Activated T-cell treated with anti-CD3 and anti-CD28 coated beads, Interleukin-2, amount 50 U/mL, for 4 hours (primary cell): ENCODE measurements around the gene PEA15. TPM values are rescaled to one million over a fixed set of nuclear protein-coding genes. Genes with fewer than 3 reads are reported as not detected.
A peak's percentile ranks its signal among the peaks of the same experiment; 100 is the strongest.

ENCODE experiments used
- ATAC-seq, 2 donors: fragments of 200-7000 bp; cut with Tn5 transposase; one replicate each; pipeline ENCODE4 v1.10.0; 2021
- DNase-seq: peaks from one replicate; pipeline ENCODE4 v3.0.0-alpha.2; 2020
- H3K27me3 Mint-ChIP-seq: one replicate; pipeline ENCODE4 v1.8.0; 2021; ENCODE audit warnings: low read depth, mixed read lengths
- H3K36me3 Mint-ChIP-seq: one replicate; pipeline ENCODE4 v1.8.0; 2022; ENCODE audit warnings: mixed read lengths; ENCODE audit not compliant: insufficient read depth
- H3K4me1 Mint-ChIP-seq: one replicate; pipeline ENCODE4 v1.8.0; 2021; ENCODE audit warnings: low read depth, mixed read lengths
- H3K4me3 Mint-ChIP-seq: one replicate; pipeline ENCODE4 v1.8.0; 2021; ENCODE audit warnings: mild to moderate bottlenecking, moderate library complexity, mixed read lengths
- H3K9me3 Mint-ChIP-seq: one replicate; pipeline ENCODE4 v1.8.0; 2021; ENCODE audit warnings: mixed read lengths
- total RNA-seq, 3 donors: library from RNA; stranded (reverse); gene quantifications; one replicate each; pipeline ENCODE4 v1.2.1, GENCODE V29; 2021

The PEA15 gene
- total RNA-seq, 3 donors from 2014 or later: 83.2 to 99.6 (median 83.7) TPM

DNA sequence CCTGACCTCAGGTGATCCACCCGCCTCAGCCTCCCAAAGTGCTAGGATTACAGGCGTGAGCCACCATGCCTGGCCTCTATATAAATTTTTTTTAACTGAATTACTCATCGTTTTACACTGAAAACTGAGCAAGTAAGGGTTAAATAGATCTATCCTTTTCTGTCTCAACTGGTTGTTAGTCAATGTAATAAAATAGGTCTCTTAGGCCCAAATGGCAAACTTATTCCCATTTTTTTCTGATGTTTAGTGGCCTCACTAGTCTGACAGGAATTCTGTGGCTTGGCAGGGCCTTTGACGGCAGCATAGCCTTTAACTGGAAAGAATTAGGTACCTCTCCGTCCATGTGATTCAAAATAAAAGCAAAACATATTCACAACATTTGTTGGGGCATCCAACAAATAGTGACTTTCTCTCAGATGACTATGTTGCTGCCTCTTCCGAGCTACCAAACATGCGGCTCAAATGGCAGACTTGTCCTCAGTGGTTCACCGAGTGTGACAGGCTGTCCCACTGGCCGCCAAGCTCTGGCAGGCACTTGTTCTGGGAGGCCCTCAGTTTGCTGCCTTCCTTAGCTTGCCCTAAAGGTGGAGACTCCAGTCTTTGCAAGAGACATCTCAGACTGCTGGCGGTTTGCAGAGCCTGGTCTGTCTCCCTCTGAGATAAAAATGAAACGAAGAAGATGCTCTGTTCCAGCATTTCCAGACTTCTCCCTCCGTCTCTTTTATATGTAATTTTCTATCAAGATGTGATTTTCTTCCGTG, 36.4 kb upstream of the PEA15 start:
- ATAC-seq (no peak), DNase-seq (no peak)
- Mint-ChIP-seq H3K36me3 (no peaks in the 10 kb centered on the region), H3K9me3 (no peaks in the 10 kb centered on the region), H3K4me1 (peaks cover 9% of the 10 kb centered on the region), H3K27me3 (peaks cover 21% of the 10 kb centered on the region), H3K4me3 (no peak overlapping the region)

DNA sequence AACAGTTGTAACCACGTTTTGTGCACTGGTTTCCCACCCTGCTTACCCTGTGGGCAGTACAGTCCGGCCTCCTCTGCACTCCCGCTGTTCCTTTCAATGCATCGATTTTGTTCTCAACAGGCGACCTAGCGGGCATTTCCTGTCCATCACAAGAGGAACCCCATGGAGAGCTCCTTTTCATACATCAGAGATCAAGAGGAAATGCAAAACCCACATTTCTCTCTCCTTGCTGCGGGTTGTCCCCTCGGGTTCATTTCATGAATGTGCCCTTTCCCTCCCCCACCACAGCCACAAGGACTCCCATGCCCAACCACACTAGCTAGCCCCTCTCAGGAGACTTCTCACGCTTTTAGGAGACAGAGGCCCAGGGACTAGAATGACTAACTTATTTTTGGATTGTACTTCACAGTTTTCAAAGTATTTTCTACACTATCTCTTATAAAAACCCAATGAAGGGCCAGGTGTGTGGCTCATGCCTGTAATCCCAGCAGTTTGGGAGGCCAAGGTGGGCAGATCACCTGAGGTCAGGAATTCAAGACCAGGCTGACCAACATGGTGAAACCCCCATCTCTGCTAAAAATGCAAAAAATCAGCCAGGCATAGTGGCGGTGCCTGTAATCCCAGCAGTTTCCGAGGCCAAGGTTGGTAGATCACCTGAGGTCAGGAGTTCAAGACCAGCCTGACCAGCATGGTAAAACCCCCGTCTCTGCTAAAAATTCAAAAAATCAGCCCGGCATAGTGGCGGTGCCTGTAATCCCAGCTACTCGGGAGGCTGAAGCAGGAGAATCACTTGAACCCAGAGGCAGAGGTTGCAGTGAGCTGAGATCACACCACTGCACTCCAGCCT, 35.4 kb upstream of the PEA15 start:
- no peak overlapping the region for H3K4me3 Mint-ChIP-seq
- peaks cover 9% of the 10 kb centered on the region for H3K4me1 Mint-ChIP-seq
- DNase-seq (no peak), ATAC-seq (peak; percentile 49)
- H3K36me3 Mint-ChIP-seq: no peaks in the 10 kb centered on the region
- no peaks in the 10 kb centered on the region for H3K9me3 Mint-ChIP-seq
- H3K27me3 Mint-ChIP-seq: peaks cover 17% of the 10 kb centered on the region

DNA sequence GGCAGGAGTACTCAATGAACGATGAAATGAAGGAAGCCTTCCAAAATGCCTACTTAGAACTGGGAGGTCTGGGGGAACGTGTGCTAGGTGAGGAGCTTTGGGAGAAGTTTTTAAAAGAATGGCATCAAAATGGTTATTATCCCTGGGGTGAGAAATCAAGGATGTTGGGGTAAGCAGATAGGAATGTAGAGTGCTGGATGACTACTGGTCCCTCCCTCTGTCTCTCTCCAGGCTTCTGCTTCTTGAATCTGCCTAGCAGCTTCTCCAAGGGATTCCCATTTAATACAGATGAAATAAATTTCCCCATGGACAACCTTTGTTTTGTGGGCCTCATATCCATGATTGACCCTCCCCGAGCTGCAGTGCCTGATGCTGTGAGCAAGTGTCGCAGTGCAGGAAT, 33.8 kb upstream of the PEA15 start:
- H3K4me1 Mint-ChIP-seq: peaks cover 9% of the 10 kb centered on the region
- no peak overlapping the region for H3K4me3 Mint-ChIP-seq
- no peak for ATAC-seq
- no peaks in the 10 kb centered on the region for H3K9me3 Mint-ChIP-seq
- no peak for DNase-seq
- no peaks in the 10 kb centered on the region for H3K36me3 Mint-ChIP-seq
- H3K27me3 Mint-ChIP-seq: peaks cover 14% of the 10 kb centered on the region

DNA sequence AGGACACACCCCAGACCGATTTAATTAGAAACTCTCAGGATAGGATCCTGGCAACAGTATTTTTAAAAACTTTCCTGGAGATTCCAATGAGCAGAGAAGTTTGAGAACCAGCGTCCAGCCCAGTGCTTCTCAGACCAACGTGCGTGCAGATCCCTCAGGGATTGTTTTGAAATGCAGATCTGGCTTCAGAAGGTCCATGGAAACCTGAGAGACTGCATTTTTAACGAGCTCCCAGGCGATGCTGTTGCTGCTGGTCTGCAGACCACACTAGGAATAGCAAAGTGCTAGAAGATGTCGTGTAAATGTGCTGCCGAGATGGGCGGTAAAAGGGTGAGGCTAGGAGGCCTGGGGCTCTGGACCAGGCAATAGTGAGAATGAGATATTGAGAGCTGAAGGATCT, 33.2 kb upstream of the PEA15 start:
- H3K4me1 Mint-ChIP-seq: peaks cover 10% of the 10 kb centered on the region
- no peaks in the 10 kb centered on the region for H3K36me3 Mint-ChIP-seq
- H3K9me3 Mint-ChIP-seq: no peaks in the 10 kb centered on the region
- no peak overlapping the region for H3K4me3 Mint-ChIP-seq
- peaks cover 10% of the 10 kb centered on the region for H3K27me3 Mint-ChIP-seq
- no peak for DNase-seq
- ATAC-seq: no peak

DNA sequence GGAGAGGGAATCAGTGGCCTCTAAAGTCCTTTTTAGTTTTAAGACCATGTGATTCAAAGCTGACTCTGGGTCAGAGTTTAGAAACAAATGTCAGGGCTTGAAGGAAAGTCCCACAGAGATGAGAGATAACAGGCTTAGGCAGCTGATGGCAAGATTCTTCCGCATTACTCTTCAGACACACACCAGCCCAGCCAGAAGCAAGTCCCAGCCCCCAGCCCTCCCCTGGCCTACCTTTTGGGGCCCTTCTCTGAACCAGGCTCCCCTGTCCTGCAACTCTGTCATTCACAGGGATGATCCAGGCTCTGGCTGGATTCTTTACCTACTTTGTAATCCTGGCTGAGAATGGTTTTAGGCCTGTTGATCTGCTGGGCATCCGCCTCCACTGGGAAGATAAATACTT, 28.0 kb upstream of the PEA15 start:
- DNase-seq: no peak
- no peaks in the 10 kb centered on the region for H3K36me3 Mint-ChIP-seq
- ATAC-seq: no peak
- no peaks in the 10 kb centered on the region for H3K9me3 Mint-ChIP-seq
- peaks cover 13% of the 10 kb centered on the region for H3K27me3 Mint-ChIP-seq
- peaks cover 3% of the 10 kb centered on the region for H3K4me1 Mint-ChIP-seq
- H3K4me3 Mint-ChIP-seq: no peak overlapping the region

DNA sequence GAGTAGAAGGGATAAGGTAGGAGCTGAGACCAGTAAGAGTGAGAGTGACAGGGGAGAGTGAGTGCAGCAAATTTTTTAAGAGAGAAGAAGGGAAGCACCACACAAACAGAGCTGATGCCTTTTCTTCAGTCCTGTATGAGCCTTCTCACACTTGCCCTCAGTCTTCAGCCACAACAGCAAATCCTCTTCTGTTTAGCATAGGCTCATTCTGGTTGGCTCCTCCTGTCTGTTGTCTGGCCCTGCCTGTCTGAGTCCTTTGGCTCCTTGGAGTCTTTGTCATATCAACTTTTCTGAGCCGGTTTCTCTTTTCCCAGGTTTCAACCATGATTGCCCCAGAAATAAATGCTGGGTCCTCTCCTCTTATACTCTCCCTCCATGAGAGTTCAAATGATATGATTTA, 27.5 kb upstream of the PEA15 start:
- no peaks in the 10 kb centered on the region for H3K36me3 Mint-ChIP-seq
- no peaks in the 10 kb centered on the region for H3K9me3 Mint-ChIP-seq
- H3K4me3 Mint-ChIP-seq: no peak overlapping the region
- H3K27me3 Mint-ChIP-seq: peaks cover 13% of the 10 kb centered on the region
- no peak for ATAC-seq
- peaks cover 3% of the 10 kb centered on the region for H3K4me1 Mint-ChIP-seq
- no peak for DNase-seq

DNA sequence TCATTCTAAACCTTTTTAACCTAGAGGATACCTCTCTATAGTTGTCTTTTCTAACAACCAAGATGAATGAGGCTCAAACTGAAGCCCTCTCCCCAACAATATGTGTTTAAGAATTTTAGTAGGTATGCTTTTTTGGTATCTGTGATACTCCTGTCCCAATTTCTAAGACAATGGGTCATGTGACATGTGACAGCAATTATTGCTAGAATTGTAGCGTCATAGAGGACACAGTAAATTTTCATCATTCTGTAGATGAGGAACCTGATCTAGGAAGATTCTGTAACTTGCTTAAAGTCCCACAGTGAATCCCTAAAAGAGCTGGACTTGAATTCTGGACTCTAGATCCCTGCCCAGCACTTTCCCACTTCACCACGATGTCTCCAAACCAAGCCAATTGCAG, 26.5 kb upstream of the PEA15 start:
- Mint-ChIP-seq H3K4me3 (no peak overlapping the region), H3K36me3 (no peaks in the 10 kb centered on the region), H3K4me1 (peaks cover 3% of the 10 kb centered on the region), H3K9me3 (no peaks in the 10 kb centered on the region), H3K27me3 (peaks cover 7% of the 10 kb centered on the region)
- DNase-seq (no peak), ATAC-seq (no peak)

DNA sequence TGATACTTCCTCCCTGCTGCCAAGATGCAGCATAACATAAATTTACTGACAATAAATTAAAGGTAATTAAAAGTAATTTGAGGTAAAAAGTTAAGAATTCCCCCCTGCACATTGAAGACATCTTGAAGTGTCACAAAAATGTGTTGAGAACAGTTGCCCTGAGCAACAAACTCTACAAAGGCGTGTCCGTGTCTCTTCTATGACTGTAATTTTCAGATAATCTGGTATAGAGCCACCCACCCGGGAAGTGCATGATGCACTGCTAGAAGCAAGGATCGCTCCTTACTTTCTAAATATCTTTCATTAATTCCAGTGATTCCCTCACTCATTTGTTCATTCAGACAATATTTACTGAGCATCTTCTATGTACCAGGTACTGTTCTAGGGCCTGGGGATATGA, 25.8 kb upstream of the PEA15 start:
- ATAC-seq: no peak
- DNase-seq: no peak
- Mint-ChIP-seq H3K4me3 (no peak overlapping the region), H3K27me3 (peaks cover 6% of the 10 kb centered on the region), H3K9me3 (no peaks in the 10 kb centered on the region), H3K36me3 (no peaks in the 10 kb centered on the region), H3K4me1 (peaks cover 3% of the 10 kb centered on the region)

DNA sequence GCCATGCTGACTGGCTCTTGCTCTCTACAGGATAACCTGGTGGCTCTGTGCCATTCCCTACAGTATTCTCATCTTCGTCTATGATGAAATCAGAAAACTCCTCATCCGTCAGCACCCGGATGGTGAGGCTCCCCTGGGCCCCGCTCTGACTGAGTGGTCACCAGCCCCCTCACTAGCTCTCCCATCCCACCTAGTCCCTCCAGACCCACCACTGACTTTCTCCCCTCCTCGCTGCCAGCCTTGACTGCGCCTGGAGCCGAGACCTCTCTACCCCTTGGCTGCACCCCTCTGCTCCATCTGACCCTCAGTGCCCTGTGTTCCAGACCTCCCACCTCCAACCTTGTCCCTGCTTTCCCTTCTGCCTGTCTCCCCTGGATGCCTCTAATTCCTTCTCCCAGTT, 18.9 kb upstream of the PEA15 start:
- Mint-ChIP-seq H3K9me3 (no peaks in the 10 kb centered on the region), H3K4me3 (no peak overlapping the region), H3K4me1 (no peaks in the 10 kb centered on the region), H3K36me3 (no peaks in the 10 kb centered on the region), H3K27me3 (peaks cover 7% of the 10 kb centered on the region)
- DNase-seq (no peak), ATAC-seq (no peak)

DNA sequence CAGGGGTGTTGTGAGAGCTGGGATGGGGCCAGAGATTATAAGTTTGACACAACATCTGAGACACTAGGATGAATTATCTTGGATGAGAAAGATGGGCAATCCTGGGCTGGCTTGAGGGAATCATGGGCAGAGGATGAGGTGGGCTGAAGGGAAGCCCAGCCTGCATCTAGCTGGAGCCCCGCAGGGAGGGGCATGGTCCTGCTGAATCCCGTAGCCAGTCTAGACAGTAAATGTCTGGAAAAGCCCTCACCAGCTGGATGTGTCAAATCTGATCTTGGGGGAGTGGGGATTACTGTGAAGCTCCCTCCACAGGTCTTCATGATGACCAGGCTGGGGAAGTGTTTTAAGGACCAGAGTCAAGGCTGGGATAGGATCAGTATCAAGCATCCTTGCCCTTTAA, 18.5 kb upstream of the PEA15 start:
- no peak overlapping the region for H3K4me3 Mint-ChIP-seq

DNA sequence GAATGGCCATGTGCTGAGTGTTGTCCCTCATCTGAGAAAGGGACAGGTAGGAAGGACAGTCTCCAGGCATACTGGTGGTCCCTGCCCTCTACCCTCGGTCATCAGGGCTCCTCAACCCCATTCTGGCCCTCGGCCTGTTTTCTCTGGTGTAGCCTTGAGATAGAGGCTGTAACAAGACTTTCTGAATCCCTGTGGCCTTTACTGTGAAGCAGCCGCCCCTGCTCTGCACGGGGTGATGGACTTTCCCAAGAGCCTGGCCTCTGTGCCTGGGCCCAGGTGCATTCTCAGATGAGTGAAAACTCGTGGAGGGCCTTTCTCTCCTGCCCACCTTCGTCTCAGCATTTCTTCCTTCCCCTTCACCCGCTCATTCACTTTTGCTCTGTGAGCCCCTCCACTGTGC, 17.8 kb upstream of the PEA15 start:
- Mint-ChIP-seq H3K4me1 (no peaks in the 10 kb centered on the region), H3K27me3 (peaks cover 6% of the 10 kb centered on the region), H3K9me3 (no peaks in the 10 kb centered on the region), H3K36me3 (no peaks in the 10 kb centered on the region), H3K4me3 (no peak overlapping the region)
- no peak for ATAC-seq
- no peak for DNase-seq

More for the DNA sequence above, 18.5 kb upstream of the PEA15 start:
- H3K9me3 Mint-ChIP-seq: no peaks in the 10 kb centered on the region
- no peak for ATAC-seq
- no peak for DNase-seq
- peaks cover 6% of the 10 kb centered on the region for H3K27me3 Mint-ChIP-seq
- H3K36me3 Mint-ChIP-seq: no peaks in the 10 kb centered on the region
- no peaks in the 10 kb centered on the region for H3K4me1 Mint-ChIP-seq

DNA sequence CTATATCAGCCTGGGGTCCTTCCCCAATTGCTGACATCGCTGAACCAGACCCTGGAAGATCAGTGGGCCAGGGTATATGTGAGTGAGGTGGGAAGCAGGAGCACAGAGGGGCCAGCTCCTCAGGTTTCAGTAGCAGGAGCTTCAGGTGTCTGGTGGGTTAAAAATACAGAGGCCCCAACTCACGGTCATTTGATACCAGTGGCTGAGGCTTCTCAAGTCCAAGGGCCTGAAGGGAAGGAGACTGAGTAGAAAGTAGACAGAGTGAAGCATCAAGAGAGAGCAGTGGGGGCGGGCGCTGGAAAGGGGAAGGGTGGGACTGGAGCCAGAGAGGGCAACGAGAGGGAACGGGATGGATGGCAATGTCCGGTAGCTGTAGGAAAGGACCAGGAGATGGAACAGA, 16.8 kb upstream of the PEA15 start:
- Mint-ChIP-seq H3K36me3 (no peaks in the 10 kb centered on the region), H3K27me3 (peaks cover 6% of the 10 kb centered on the region), H3K4me3 (no peak overlapping the region), H3K9me3 (no peaks in the 10 kb centered on the region), H3K4me1 (no peaks in the 10 kb centered on the region)
- no peak for DNase-seq
- no peak for ATAC-seq

DNA sequence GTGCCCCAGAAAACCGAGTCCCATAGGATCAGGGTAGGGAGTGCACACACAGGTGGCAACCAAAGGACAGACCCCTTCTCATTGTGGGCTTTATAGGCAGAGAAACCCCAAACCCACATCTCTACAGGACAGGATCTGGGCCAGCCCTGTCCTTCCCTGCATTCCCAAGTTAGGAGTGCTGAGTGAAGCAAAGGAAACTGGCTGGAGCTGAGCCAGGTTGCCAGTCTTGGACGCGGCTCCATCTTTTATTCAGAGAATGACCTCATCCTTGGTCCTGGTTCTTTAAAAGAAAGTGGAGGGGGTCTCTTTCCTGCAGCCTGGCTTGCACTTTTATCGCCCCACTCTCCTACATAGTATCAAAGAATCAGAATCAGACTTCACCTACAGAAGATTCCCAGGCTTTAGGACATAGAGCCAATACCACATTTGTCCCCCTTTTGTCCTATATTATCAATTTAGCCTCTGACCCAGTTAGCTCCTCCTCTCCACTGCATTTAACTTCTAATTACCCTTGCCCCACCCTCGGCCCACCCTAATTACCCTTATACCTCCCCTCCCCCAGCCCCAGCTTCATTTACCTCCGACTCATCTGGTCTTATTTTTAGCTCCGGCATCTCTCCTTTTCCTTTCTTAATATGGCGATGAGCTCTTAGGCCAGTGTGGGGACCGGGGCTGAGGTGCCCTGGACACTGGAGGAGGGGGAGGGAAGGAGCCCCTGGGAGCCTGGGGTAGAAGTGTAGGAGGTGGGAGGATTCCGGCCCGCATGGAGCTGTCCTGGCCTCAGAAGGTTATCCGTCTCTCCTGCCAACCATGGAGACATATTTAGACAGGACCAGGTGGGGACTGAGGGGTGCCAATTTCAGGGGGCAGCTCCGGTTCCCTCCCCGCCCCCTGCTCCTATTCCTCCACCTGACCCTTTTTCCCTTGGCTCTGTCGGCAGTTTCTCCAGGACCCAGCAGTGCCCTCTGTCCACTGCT, 15.2 kb upstream of the PEA15 start, which contains the start of gene CASQ1:
Gene CASQ1, plus strand, starts transcription at position 927 of the 977 bp plus-strand sequence. CDS start 177 bp downstream, outside the sequence.
- Mint-ChIP-seq H3K27me3 (peaks cover 6% of the 10 kb centered on the region), H3K4me1 (no peaks in the 10 kb centered on the region), H3K36me3 (no peaks in the 10 kb centered on the region), H3K4me3 (no peak within 1 kb of the TSS), H3K9me3 (no peaks in the 10 kb centered on the region)
- DNase-seq: no peak
- no peak for ATAC-seq

DNA sequence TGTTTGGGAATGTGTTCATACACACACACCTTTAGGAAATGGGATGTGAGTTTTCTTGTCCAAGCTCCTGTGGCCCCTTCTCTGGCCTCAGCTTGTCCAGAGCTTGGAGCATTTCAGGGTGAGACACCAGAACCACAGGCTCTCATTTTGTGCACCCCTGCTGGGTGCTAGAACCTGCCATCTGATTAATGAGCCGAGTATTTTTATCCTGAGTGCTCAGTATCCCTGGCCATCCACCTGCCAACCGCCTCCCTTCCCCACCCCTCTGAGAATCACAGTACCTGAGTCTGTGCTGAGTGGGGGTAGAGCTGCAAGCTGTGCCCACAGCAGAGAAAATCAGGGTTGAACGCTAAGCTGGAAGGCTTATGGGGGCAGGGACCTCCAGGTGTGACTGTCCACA, 13.4 kb upstream of the PEA15 start:
- H3K36me3 Mint-ChIP-seq: no peaks in the 10 kb centered on the region
- no peaks in the 10 kb centered on the region for H3K4me1 Mint-ChIP-seq
- no peaks in the 10 kb centered on the region for H3K9me3 Mint-ChIP-seq
- no peak for DNase-seq
- no peak overlapping the region for H3K4me3 Mint-ChIP-seq
- no peak for ATAC-seq
- H3K27me3 Mint-ChIP-seq: no peaks in the 10 kb centered on the region
